Mesenchymal stem cell (in vitro differentiated cells and primary cell): ENCODE data around the gene STAM.
"Not testable (repeated sequence)": the region's sequence is repeated elsewhere in the genome, so short reads cannot be mapped to it uniquely, and the experiment has no call there.

Experiments
- DNase-seq: peaks from one replicate; pipeline ENCODE4 v3.0.0-alpha.2; 2013
- H2AFZ ChIP-seq: one replicate; pipeline ENCODE4 v1.6.1; 2013; ENCODE audit warnings: low read depth, mild to moderate bottlenecking, control low read depth, inconsistent platforms, low read length, moderate library complexity
- H2AK5ac ChIP-seq: 2 replicates; pipeline ENCODE4 v1.6.1; 2013; ENCODE audit warnings: low read length, moderate library complexity, mild to moderate bottlenecking, inconsistent platforms; ENCODE audit not compliant: severe bottlenecking
- H2BK120ac ChIP-seq: one replicate; pipeline ENCODE4 v1.6.1; 2013; ENCODE audit warnings: low read depth, mild to moderate bottlenecking, inconsistent platforms, low read length, moderate library complexity
- H2BK12ac ChIP-seq, 2 experiments: one replicate each; pipeline ENCODE4 v1.6.1; 2013; ENCODE audit warnings: inconsistent platforms in 2 of 2, low read length in 2 of 2, mild to moderate bottlenecking in 2 of 2, moderate library complexity in 2 of 2, control low read depth in 1 of 2
- H2BK15ac ChIP-seq: one replicate; pipeline ENCODE4 v1.6.1; 2013; ENCODE audit warnings: mild to moderate bottlenecking, low read depth, inconsistent platforms; ENCODE audit not compliant: poor library complexity, severe bottlenecking
- H2BK5ac ChIP-seq: 2 replicates; pipeline ENCODE4 v1.6.1; 2013; ENCODE audit warnings: low read depth, mild to moderate bottlenecking, low read length, control low read depth, inconsistent platforms; ENCODE audit not compliant: poor library complexity, severe bottlenecking
- H3K14ac ChIP-seq, 2 experiments: one replicate each; pipeline ENCODE4 v1.6.1; 2013; ENCODE audit warnings: inconsistent platforms in 2 of 2, low read length in 2 of 2, control low read depth in 1 of 2, mild to moderate bottlenecking in 1 of 2, moderate library complexity in 1 of 2
- H3K18ac ChIP-seq, 2 experiments: one replicate each; pipeline ENCODE4 v1.6.1; 2013; ENCODE audit warnings: inconsistent platforms in 2 of 2, low read length in 2 of 2, control low read depth in 1 of 2, low read depth in 1 of 2, mild to moderate bottlenecking in 1 of 2
- H3K23ac ChIP-seq, 2 experiments: one replicate each; pipeline ENCODE4 v1.6.1; 2013; ENCODE audit warnings: inconsistent platforms in 2 of 2, low read length in 2 of 2, mild to moderate bottlenecking in 2 of 2, moderate library complexity in 2 of 2, control low read depth in 1 of 2
- H3K27ac ChIP-seq: 2 replicates; pipeline ENCODE4 v1.5.1; 2013; ENCODE audit warnings: mild to moderate bottlenecking, moderate library complexity, low read length, control low read depth, inconsistent platforms; ENCODE audit not compliant: poor library complexity, severe bottlenecking
- H3K27me3 ChIP-seq, 2 experiments: 2 replicates each; pipeline versions ENCODE4 v1.6.1 to v1.7.0; 2013; ENCODE audit warnings: low read length in 2 of 2, mild to moderate bottlenecking in 2 of 2, moderate library complexity in 2 of 2, control low read depth in 1 of 2, inconsistent platforms in 1 of 2; ENCODE audit not compliant: control insufficient read depth in 1 of 2, insufficient read depth in 1 of 2
- H3K36me3 ChIP-seq, 2 experiments: 2 replicates each; pipeline versions ENCODE4 v1.6.1 to v1.7.0; 2013; ENCODE audit warnings: low read length in 2 of 2, control low read depth in 1 of 2, inconsistent platforms in 1 of 2, low read depth in 1 of 2, mild to moderate bottlenecking in 1 of 2; ENCODE audit not compliant: insufficient read depth in 2 of 2, control insufficient read depth in 1 of 2
- H3K4ac ChIP-seq, 2 experiments: one replicate each; pipeline ENCODE4 v1.6.1; 2013; ENCODE audit warnings: inconsistent platforms in 2 of 2, low read length in 2 of 2, mild to moderate bottlenecking in 2 of 2, moderate library complexity in 2 of 2, control low read depth in 1 of 2, low read depth in 1 of 2
- H3K4me1 ChIP-seq: 2 replicates; pipeline ENCODE4 v1.6.1; 2013; ENCODE audit warnings: low read depth, low read length, control low read depth; ENCODE audit not compliant: control insufficient read depth, insufficient read depth
- H3K4me2 ChIP-seq: 2 replicates; pipeline ENCODE4 v1.6.1; 2013; ENCODE audit warnings: low read length, mild to moderate bottlenecking, inconsistent platforms; ENCODE audit not compliant: poor library complexity, severe bottlenecking
- H3K4me3 ChIP-seq, 2 experiments: 2 replicates each; pipeline versions ENCODE4 v1.5.1 to v1.7.0; 2013; ENCODE audit warnings: low read length in 2 of 2, mild to moderate bottlenecking in 2 of 2, control low read depth in 1 of 2, low read depth in 1 of 2; ENCODE audit not compliant: insufficient read depth in 1 of 2
- H3K79me1 ChIP-seq: replicated peaks from 2 replicates; pipeline ENCODE4 v1.6.1; 2013; ENCODE audit warnings: mild to moderate bottlenecking, control low read depth, low read length, inconsistent platforms; ENCODE audit not compliant: poor library complexity, severe bottlenecking
- H3K9ac ChIP-seq: 2 replicates; pipeline ENCODE4 v1.7.0; 2013; ENCODE audit warnings: mild to moderate bottlenecking, low read length, moderate library complexity
- H3K9me3 ChIP-seq: 2 replicates; pipeline ENCODE4 v1.7.0; 2013; ENCODE audit warnings: mild to moderate bottlenecking, low read length; ENCODE audit not compliant: control insufficient read depth
- H4K8ac ChIP-seq: one replicate; pipeline ENCODE4 v1.6.1; 2013; ENCODE audit warnings: inconsistent platforms, mild to moderate bottlenecking, low read length, moderate library complexity
- H4K91ac ChIP-seq: one replicate; pipeline ENCODE4 v1.6.1; 2013; ENCODE audit warnings: mild to moderate bottlenecking, low read length, inconsistent platforms
- WGBS: methylation state at CpG from one replicate; pipeline ENCODE4 v1.1.7; 2013; ENCODE audit warnings: mixed read lengths; 5-methylcytosine and 5-hydroxymethylcytosine counted together

STAM gene

GRCh38 chr10:17722317-17723014 is 78.5 kb downstream of the STAM start:
- 96% methylated on average over 24 of the region's 25 CpGs for WGBS
- H2AFZ ChIP-seq, DNase-seq, H3K14ac ChIP-seq, H4K91ac ChIP-seq, H3K27ac ChIP-seq, H2BK5ac ChIP-seq, H3K79me1 ChIP-seq, H3K23ac ChIP-seq, H2BK15ac ChIP-seq, H3K27me3 ChIP-seq, H4K8ac ChIP-seq, H2BK12ac ChIP-seq, H3K4me2 ChIP-seq, H3K4ac ChIP-seq, H3K9me3 ChIP-seq, H3K4me1 ChIP-seq, H2AK5ac ChIP-seq, H3K9ac ChIP-seq, H3K18ac ChIP-seq, H3K36me3 ChIP-seq, H3K4me3 ChIP-seq, H2BK120ac ChIP-seq: not testable (repeated sequence)

DNA sequence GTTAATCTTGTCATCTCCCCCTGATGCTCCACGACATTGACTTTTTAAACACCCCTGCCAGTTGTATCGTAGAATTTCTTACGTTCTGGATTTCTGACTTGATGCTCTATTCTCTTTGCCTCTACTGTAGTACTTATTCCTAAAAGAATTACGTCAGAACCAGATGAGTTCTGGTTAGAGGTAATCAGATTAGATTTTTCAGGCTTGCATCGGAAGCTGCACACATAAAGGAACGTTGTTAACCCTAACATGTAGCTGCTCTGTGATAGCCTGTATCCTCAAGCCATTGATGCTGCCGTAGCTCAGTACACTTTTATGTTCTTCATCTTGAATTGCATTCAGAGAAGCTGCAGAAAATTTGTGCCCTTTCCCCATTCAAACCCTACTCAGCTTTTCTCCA is 81.8 kb downstream of the STAM start:
- Histone ChIP-seq H3K79me1 (no peaks in the 10 kb centered on the region), H4K8ac (no peak overlapping the region), H2BK5ac (no peak overlapping the region), H2AFZ (no peak overlapping the region), H2BK120ac (no peak overlapping the region), H3K4me2 (no peak overlapping the region), H3K36me3 (peaks cover 4 to 6% of the 10 kb centered on the region in 2 experiments), H2AK5ac (no peak overlapping the region), H3K18ac (no peak overlapping the region), H3K27me3 (no peaks in the 10 kb centered on the region), H3K14ac (no peak overlapping the region), H3K23ac (no peak overlapping the region), H3K9me3 (no peaks in the 10 kb centered on the region), H2BK15ac (no peak overlapping the region), H3K9ac (no peak overlapping the region), H3K4ac (no peak overlapping the region), H3K27ac (no peak overlapping the region), H2BK12ac (no peak overlapping the region), H3K4me1 (no peaks in the 10 kb centered on the region), H3K4me3 (no peak overlapping the region), H4K91ac (no peak overlapping the region)
- no peak for DNase-seq
- 96% methylated on average over 7 of the region's 7 CpGs for WGBS

GRCh38 chr10:17729630-17730029 is 85.7 kb downstream of the STAM start:
- no peak overlapping the region for H3K27ac ChIP-seq
- no peak overlapping the region for H3K4me2 ChIP-seq
- no peak overlapping the region for H2AFZ ChIP-seq
- H2BK120ac ChIP-seq = no peak overlapping the region
- no peaks in the 10 kb centered on the region for H3K9me3 ChIP-seq
- no peak overlapping the region for H4K91ac ChIP-seq
- no peak overlapping the region for H3K4me3 ChIP-seq
- no peak overlapping the region for H2BK5ac ChIP-seq
- no peaks in the 10 kb centered on the region for H3K79me1 ChIP-seq
- DNase-seq = no peak
- peaks cover 0 to 4% of the 10 kb centered on the region in 2 experiments for H3K36me3 ChIP-seq
- no peak overlapping the region for H3K9ac ChIP-seq
- H3K23ac ChIP-seq = no peak overlapping the region
- H3K18ac ChIP-seq = no peak overlapping the region
- H2AK5ac ChIP-seq = no peak overlapping the region
- no peaks in the 10 kb centered on the region for H3K4me1 ChIP-seq
- no peak overlapping the region for H4K8ac ChIP-seq
- no peaks in the 10 kb centered on the region for H3K27me3 ChIP-seq
- no peak overlapping the region for H2BK12ac ChIP-seq
- H2BK15ac ChIP-seq = no peak overlapping the region
- 98% methylated on average over 6 of the region's 6 CpGs for WGBS
- no peak overlapping the region for H3K4ac ChIP-seq
- no peak overlapping the region for H3K14ac ChIP-seq

- no peak overlapping the region for H3K4me3 ChIP-seq
- H2BK15ac ChIP-seq = no peak overlapping the region
- no peak overlapping the region for H3K14ac ChIP-seq
- H3K18ac ChIP-seq = no peak overlapping the region
- no peak overlapping the region for H4K8ac ChIP-seq
- WGBS = 95% methylated on average over 8 of the region's 8 CpGs
- H3K23ac ChIP-seq = no peak overlapping the region
- H3K9me3 ChIP-seq = no peaks in the 10 kb centered on the region
- no peak overlapping the region for H2BK5ac ChIP-seq
- H3K4ac ChIP-seq = no peak overlapping the region
- H3K27ac ChIP-seq = no peak overlapping the region
- no peak overlapping the region for H2BK120ac ChIP-seq
- no peak overlapping the region for H2AFZ ChIP-seq
- no peak overlapping the region for H3K9ac ChIP-seq
- no peaks in the 10 kb centered on the region for H3K27me3 ChIP-seq
- H4K91ac ChIP-seq = no peak overlapping the region
- H3K36me3 ChIP-seq = no peaks in the 10 kb centered on the region
- no peak overlapping the region for H2AK5ac ChIP-seq
- no peaks in the 10 kb centered on the region for H3K79me1 ChIP-seq
- H3K4me1 ChIP-seq = no peaks in the 10 kb centered on the region
- no peak overlapping the region for H3K4me2 ChIP-seq
- no peak overlapping the region for H2BK12ac ChIP-seq
- DNase-seq = no peak
Observed at GRCh38 chr10:17730667-17731066, 86.7 kb downstream of the STAM start.
